ENCODE data around the gene DOCK7.
"Not testable (repeated sequence)": the region's sequence is repeated elsewhere in the genome, so short reads cannot be mapped to it uniquely, and the experiment has no call there.

The DOCK7 gene

DNA sequence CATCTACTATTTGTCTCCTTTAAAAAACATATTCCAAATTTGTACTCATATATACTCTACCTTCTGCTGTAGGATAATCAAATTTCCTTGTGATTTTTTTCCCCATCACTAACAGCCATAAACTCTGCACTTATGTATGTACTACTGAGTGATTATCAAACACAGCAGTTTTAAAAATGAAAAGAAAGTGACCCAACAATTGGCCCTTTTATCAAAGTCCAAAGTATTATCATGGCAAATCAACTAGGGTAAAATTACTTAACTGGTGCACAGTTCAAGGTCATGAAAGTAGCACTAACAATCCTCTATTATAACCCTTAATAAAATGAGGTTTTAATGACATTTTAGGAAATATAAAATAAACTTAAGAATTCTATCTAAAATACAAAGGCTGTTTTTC is 79.3 kb downstream of the DOCK7 start:
- no peak for DNase-seq

DNA sequence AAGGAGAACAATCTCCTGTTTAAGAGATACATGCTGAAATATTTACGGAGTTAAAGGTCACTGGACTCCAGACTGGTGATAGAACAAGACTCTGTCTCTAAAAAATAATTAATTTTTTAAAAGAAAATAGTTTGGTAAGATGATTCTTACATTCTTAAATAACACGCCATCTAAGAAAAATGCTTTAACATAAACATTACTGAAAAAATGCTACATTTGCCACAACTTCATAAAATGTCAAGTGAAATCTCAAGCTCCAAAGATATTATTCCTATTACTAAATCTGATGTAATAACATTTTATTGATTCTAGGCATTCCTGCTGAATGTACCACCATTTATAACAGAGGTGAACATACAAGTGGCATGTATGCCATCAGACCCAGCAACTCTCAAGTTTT is 86.7 kb downstream of the DOCK7 start:
- no peak for DNase-seq

DNA sequence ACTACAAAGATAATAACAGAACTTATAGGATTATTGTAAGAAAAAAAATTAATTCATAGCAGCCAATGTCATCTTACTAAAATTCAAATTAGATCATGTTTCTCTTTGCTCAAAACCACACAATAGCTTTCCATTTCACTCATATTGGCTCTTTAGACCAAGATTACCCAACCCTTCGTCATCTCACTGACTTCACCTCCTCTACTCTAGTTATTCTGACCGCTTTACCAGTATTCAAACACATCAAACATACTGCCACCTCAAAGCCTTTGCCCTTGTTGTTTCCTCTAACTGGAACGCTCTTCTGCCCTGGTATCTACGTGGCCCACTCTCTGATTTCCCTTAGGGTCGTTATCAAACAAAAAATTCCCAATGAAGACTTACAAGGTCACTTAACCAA is 89.1 kb downstream of the DOCK7 start:
- DNase-seq: no peak

DNA sequence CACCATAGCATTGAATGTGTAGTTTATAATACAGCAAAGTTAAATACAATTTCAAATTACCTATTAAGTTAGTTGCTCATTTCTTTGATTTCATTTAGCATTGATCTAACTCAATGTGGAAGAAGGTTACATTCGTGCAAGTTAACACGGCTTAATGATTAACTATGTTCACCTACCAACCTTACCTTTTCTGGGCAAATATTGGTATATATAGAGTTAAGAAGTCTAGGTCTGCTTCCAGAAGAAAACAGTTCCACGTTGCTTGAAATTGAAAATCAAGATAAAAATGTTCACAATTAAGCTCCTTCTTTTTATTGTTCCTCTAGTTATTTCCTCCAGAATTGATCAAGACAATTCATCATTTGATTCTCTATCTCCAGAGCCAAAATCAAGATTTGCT is 90.9 kb downstream of the DOCK7 start, which contains the start of gene ANGPTL3:
ANGPTL3 (plus strand) TSS at position 240 of the 400 bp plus-strand sequence; CDS start at position 287, 47 bp downstream.
- no peak for DNase-seq

DNA sequence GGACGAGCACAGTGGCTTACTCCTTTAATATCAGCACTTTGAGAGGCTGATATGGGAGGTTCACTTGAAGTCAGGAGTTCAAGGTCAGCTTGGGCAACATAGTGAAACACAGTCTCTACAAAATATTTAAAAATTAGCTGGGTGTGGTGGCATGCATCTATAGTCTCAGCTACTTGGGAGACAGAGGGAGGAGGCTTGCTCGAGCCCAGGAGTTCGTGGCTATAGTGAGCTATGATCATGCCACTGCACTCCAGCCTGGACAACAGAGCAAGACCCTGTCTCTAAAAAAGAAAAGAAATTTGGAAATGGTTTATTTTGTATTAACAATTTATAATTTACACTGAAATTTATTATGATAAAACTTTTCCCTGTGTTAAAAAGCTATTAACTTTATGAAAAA is 92.5 kb downstream of the DOCK7 start:
- DNase-seq: no peak

DNA sequence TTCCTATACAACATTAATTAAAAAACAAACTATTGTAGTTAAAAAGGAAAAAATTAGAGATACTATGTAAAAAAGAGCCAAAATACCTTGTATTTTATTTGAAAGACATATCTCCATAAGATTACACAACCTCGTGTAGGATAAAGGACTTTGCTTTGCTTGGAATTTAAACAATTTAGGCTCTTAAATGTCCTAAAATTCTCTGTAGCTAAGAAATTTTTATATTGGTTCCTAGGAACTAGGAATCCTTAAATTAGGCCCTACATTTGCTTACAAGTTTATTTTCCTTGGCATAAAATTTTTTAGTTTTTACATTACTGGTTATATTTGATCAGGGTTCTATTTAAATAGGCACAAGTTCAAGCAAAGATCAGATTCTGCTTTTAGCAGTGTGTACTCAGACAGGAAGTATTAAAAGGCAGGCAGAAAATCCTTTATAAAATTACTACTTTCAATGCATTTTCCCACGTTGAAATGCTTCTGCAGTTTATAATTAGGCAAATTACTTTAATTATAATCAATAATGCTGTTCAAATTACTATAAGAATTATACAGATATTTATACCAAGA is 94.3 kb downstream of the DOCK7 start:
- no peak for DNase-seq

DNA sequence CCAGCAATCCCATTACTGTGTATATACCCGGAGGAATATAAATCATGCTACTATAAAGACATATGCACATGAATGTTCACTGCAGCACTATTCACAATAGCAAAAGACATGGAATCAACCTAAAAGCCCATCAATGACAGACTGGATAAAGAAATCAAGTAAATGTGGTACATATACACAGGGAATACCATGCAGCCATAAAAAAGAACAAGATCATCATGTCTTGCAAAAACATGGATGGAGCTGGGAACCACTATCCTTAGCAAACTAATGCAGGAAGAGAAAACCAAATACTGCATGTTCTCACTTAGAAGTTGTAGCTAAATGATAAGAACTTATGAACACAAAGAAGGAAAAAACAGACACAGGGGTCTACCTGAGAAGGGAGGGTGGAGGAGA is 97.2 kb downstream of the DOCK7 start:
- DNase-seq: no peak

DNA sequence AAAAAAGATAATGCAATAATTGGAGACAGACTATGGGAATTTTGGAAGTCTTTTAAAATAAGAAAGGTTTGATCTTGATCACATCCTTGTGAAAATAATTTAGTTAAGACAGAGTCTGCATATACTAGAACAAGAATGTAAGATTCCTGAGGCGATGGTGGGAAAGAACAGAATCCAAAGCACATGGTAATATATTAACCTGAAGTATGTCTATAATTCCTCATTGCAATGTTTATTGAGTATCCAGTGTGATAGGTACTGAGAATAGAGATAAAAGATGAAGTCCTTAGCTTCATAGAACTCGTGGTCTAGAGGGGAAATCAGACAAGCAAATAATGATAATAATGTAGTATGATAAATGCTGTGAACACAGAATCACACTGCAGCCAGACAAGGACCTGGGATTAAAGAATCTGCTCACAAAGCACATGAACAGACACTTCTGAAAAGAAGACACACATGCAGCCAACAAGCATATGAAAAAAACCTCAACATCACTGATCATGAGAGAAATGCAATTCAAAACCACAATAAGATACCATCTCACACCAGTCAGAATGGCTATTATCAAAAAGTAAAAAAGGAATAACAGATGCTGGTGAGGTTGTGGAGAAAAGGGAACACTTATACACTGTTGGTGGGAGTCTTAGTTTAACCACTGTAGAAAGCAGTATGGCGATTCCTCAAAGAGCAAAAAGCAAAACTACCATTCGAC is 97.8 kb downstream of the DOCK7 start:
- no peak for DNase-seq

DNA sequence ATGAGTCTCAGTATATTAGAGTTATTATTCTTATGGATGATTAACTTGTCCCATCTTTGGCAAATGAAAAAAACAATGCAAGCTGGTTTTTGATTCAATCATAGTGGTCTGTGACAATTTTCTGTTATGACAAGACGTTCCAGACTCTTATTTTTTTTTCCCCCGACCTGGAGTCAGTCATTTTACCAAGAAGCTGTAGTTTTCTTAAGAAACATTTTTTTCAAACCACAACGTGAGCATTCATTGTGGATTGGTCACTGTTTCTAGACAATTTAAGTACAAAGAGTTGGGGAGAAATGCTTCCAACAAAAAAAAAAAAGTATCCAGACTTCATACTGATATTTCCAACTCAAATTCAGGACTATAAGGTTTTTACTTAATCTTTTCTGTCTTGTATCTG is 98.9 kb downstream of the DOCK7 start:
- DNase-seq: no peak

DNA sequence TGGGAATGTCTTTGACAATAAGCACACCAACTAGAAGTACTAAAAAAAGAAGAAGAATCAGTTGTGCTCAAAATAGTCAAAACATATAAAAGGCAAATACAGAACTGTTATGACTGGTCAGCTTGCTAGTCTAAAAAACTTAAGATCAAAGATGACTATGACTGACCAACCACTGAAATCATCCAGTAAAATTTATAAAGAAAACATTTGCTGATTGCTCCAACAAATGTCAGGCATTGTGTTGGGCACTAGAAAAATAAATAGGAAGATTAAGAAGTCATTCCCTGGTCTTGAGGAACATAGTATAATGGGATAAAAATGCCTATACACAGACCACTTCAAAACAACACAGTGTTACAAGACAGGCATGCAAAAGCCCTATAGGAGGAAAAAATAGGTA is 100.2 kb downstream of the DOCK7 start:
- DNase-seq: no peak

DNA sequence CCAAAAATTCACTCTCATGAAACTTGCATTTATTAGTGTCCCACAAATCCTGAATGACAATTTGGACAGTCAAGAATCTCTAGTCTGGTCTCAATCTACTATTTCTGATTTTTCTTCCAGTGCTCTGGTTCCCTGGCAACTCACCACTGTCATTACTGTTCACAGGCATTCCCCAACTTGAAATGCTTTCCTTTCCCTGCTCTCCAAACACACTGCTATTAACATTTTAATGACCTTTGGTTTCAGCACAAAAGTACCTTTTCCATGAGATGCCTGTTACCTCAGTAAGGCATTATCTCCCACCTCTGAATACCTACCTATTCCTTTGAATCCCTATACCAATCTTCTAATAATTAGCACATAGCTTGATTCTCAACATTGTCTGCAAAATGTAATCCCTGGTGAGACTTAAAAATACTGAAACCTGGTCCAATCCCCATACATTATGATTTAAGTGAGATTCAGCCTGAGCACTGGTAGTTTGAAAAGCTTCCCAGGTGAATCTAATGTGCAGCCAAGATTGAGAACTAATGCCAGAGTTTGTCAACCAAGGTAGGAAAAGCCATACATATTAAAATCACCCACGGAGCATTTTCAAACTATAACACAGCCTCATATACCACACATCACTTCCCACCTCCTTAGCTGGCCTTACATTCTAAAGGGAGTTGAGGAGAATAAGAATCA is 102.6 kb downstream of the DOCK7 start:
- DNase-seq: no peak

DNA sequence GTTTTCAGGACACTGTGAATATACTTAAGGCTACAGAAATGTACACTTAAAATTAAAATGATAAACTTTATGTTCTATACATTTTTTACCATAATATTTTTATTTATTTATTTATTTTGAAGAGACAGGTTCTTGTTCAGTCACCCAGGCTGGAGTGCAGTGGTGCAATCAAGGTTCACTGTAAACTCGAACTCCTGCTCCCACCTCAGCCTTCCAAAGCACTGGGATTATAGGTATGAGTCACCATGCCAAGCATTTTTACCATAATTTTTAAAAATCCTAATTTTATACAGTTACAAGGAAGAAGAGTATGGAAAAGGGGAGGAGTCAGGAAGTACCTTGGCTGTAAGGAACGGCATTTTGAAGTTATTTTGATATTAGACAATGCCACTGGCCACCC is 114.5 kb downstream of the DOCK7 start:
- no peak for DNase-seq

DNA sequence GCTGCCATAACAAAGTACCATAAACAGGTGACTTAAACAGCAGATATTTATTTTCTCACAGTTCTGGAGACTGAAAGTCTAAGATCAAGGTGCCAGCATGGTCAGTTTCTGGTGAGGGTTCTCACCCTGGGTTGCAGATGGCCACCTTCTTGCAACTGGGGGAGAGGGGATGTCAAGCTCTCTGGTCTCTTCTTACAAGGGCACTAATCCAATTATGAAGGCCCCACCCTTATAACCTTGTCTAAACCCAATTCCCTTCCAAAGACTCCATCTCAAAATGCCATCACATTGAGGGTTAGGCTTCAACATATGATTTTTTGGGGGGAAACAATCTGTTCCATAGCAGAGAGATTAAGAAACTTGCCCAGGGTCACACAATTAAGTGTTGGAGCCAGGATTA is 115.7 kb downstream of the DOCK7 start:
- no peak for DNase-seq

DNA sequence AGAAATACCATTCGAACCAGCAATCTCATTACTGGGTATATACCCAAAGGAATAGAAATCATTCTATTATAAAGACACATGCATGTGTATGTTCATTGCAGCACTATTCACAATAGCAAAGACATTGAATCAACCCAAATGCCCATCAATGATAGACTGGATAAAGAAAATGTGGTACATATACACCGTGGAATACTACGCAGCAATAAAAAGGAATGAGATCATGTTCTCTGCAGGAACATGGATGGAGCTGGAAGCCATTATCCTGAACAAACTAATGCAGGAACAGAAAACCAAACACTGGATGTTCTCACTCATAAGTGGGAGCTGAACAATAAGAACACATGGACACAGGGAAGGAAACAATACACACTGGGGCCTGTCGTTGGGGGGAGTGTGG is 116.7 kb downstream of the DOCK7 start:
- DNase-seq: not testable (repeated sequence)

DNA sequence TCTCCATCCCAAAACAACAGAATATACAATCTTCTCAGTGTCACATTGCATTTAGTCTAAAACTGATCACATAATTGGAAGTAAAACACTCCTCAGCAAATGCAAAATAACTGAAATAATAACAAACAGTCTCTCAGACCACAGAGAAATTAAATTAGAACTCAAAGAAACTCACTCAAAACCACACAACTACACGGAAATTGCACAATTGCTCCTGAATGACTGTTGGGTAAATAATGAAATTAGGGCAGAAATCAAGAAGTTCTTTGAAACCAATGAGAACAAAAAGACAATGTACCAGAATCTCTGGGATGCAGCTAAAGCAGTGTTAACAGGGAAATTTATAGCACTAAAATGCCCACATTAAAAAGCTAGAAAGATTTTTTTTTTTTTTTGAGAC is 120.3 kb downstream of the DOCK7 start:
- DNase-seq: not testable (repeated sequence)

DNA sequence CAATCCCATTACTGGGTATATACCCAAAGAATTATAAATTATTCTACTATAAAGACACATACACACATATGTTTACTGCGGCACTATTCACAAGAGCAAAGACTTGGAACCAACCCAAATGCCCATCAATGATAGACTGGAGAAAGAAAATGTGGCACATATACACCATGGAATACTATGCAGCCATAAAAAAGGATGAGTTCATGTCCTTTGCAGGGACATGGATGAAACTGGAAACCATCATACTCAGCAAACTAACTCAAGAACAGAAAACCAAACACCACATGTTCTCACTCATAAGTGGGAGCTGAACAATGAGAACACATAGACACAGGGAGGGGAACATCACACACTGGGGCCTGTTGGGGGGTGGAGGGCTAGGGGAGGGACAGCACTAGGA is 121.0 kb downstream of the DOCK7 start:
- not testable (repeated sequence) for DNase-seq

DNA sequence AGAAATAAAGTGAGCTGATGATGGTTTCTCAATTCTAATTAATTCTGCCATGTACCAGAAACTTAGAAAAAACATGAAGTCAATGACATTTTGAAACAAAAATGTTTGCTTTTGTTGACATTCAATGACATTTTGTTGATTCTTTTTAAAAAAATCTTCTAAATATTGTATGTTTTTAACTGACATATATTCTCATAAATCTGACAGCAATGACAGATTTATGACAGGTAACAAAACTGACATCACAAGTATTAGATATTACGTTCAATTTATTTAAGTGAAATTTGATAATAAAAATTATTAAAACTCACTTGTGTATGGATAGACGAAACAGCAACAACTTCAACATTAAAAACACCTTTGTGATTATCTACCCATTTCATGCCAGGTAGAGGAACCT is 126.9 kb downstream of the DOCK7 start:
- no peak for DNase-seq

DNA sequence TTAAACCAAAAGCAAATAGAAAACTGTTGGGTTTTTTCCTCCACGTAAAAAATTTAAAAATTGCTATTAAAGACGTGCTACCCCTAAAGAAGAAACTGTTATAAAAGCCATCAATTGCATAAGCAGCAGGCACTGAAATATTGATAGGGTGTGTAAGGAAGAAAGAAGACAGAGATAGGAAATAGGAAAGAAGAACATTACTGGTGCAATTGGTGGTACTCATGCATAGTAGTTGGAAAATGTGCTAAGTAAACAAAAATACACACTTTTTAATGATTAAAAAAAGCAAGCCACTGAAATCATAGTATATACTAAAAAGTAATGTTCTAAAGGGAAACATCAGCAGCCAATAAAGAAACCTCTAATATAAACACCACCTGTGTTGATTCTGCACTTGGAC is 143.6 kb downstream of the DOCK7 start:
- no peak for DNase-seq

DNA sequence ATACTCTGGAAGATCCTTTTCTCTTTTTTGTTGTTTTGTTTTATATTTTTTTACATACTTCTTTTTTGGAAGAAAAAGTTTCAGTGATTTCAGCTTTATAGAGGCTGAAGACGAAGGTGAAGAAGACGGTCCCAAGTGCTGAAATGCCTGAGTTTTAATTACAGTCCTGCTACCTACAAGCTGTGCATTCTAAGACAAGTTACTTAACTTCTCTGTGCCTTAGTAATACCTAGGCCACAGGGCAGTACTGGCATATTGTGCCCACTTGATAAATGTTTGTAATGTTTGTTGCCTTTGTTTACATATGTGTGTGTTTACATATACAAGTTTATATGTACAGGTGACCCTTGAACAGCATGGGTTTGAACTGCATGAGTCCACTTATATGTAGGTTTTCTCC is 147.1 kb downstream of the DOCK7 start:
- no peak for DNase-seq

DNA sequence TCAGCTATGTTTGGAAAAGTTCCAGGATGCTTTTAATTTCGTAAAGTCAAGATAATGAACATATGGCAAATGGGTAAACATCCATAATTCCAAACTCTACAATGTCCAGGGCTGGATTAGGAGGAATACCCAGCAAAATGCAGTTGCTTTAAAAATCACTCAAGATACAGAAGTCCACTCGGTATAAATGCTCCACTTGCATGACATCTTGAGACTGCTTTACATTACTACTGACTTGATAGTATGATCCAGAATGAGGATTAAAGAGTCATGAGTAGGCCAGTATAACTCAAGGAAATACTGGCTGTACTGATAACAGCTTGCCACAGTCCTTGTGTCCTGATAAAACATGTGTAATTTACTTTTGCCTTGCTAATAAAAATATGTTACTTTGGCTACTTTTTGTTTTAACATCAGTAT is 149.1 kb downstream of the DOCK7 start:
- no peak for DNase-seq

DNA sequence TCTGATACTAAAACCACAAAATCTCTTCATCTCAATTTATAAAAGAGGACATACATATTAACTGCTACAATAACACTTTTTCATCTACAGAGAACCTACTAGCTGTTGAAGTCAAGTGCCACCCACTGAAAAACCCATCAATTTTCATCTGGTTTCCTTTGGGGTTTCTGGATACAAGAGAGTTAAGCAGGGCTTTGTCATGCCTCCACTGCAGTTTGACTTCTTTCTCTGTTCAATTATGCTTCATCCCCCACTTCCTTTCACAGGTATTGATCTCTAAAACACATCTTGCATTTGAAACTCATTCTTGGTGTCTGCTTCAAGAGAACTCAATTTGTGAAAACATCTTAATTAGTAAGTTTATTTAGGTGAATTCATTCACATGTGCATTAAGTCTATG is 151.3 kb downstream of the DOCK7 start:
- no peak for DNase-seq

DNA sequence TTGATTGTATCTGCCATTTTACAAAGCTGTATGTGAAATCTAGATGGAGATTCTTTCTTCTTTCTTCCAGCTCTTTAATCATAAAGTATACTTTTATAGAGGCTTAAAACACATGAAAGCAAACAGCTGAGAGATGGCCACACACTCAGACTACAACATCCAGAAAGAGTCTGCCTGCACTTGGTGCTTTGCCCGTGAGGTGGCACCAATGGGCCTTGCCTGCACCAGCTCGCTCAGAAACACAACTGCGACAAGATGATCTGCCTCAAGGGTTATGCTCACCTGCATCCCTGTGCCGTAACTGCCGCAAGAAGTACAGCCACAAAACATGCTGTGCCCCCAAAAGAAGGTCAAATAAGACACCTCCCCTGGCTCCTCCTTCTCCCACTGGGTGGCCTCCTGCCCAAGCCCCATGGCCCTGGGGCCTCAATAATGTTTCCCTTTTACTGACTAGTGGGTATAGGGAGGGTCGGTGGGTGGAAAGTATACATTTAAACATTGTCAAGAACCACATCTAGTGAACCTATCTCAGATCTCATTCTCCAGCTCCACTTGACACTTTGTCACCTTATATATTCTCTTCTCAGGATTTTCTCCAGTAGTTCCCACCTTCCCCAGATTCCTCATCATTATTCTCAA is 157.6 kb downstream of the DOCK7 start:
- DNase-seq: peak; percentile 37

DNA sequence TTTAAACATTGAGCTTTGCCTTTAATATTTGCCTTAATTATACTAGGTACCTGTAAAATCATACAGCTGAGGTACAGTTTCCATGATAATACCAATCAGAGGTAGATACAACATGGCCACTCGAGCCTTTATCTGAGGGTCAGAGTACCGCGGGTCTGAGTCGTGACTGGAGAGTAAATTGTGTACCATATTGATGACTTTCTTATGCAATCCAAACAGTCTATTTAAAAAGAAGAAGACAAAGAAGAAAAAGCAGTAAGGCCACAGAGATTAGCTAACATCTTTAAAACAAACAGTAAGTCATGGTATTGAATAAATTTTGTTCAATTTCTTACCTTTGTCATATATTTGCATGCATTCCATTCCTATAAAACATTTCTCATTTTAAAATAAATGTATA is 159.0 kb downstream of the DOCK7 start:
- DNase-seq: no peak

DNA sequence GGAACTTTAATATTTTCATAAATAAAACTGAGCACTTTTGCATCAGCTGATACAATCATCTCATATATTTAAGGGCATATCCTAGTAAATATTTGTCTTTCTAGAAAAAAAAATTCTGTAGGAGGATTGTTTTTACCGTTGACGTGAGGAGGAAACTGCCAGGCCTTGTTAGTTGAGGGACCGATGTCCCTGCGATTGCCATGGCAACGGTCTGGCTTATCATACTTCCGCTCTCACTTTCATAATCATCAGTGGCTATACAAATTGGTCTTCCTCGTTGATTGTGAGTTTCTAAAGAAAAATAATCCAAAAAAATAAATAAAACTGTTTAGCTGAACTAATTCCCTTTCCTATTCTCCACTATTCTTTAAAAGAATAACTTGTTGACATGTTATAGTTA is 160.2 kb downstream of the DOCK7 start:
- DNase-seq: no peak

Data from NCI-H2227 treated with DMSO at 0.1 percent for 48 hours (cell line).